H1 (cell line): ENCODE data around the gene GAS7.

Experiments
- CHD1 ChIP-seq: IDR thresholded peaks from 2 replicates; pipeline ENCODE4 v1.6.1; 2012; ENCODE audit warnings: low read depth, low read length, improper control_type of control experiment
- CTCF ChIP-seq, 3 experiments: IDR thresholded peaks; 1 replicate in 2 of 3; 2 replicates in 1 of 3; pipeline versions ENCODE4 v1.5.1 to v1.6.1; 2011; ENCODE audit warnings: low read length in 3 of 3, mild to moderate bottlenecking in 3 of 3, inconsistent platforms in 2 of 3, low read depth in 1 of 3, moderate library complexity in 1 of 3; ENCODE audit not compliant: insufficient read depth in 1 of 3; ENCODE audit errors: control extremely low read depth in 1 of 3
- EP300 ChIP-seq, 2 experiments: IDR thresholded peaks; 1 replicate in 1 of 2; 2 replicates in 1 of 2; pipeline ENCODE4 v1.6.1; 2011 to 2012; ENCODE audit warnings: low read depth in 2 of 2, low read length in 2 of 2, mild to moderate bottlenecking in 2 of 2, borderline replicate concordance in 1 of 2, inconsistent platforms in 1 of 2, moderate library complexity in 1 of 2
- EZH2 ChIP-seq: fragments of 200-600 bp; sonication (generic); IDR thresholded peaks from 2 replicates; pipeline ENCODE4 v1.7.1; 2012; ENCODE audit warnings: low read depth, mild to moderate bottlenecking, moderate library complexity, low read length, inconsistent platforms; ENCODE audit not compliant: severe bottlenecking
- GABPA ChIP-seq: IDR thresholded peaks from 2 replicates; pipeline ENCODE4 v1.6.1; 2011; ENCODE audit warnings: mild to moderate bottlenecking, low read length, moderate library complexity, borderline replicate concordance; ENCODE audit not compliant: insufficient read depth
- JUN ChIP-seq: IDR thresholded peaks from 2 replicates; pipeline ENCODE4 v1.6.1; 2011; ENCODE audit warnings: low read depth, mild to moderate bottlenecking, improper control_type of control experiment, low read length
- POLR2A ChIP-seq, 2 experiments: IDR thresholded peaks; 1 replicate in 1 of 2; 2 replicates in 1 of 2; pipeline ENCODE4 v1.6.1; 2011; ENCODE audit warnings: low read depth in 2 of 2, low read length in 2 of 2, mild to moderate bottlenecking in 2 of 2; ENCODE audit errors: control extremely low read depth in 1 of 2
- POLR2AphosphoS5 ChIP-seq: IDR thresholded peaks from 2 replicates; pipeline ENCODE4 v1.6.1; 2011; ENCODE audit warnings: low read depth, low read length
- ZNF274 ChIP-seq: IDR thresholded peaks from 2 replicates; pipeline ENCODE4 v1.7.0; 2012; ENCODE audit warnings: low read length, borderline replicate concordance; ENCODE audit errors: extremely low read depth
- TF ChIP-seq, protein P1 (sequence below): fragments of 300-600 bp; sonication (generic); IDR thresholded peaks from 2 replicates; pipeline ENCODE4 v1.7.1; 2012; ENCODE audit warnings: low read length, moderate library complexity, mild to moderate bottlenecking, inconsistent platforms; ENCODE audit not compliant: insufficient replicate concordance

DNA sequence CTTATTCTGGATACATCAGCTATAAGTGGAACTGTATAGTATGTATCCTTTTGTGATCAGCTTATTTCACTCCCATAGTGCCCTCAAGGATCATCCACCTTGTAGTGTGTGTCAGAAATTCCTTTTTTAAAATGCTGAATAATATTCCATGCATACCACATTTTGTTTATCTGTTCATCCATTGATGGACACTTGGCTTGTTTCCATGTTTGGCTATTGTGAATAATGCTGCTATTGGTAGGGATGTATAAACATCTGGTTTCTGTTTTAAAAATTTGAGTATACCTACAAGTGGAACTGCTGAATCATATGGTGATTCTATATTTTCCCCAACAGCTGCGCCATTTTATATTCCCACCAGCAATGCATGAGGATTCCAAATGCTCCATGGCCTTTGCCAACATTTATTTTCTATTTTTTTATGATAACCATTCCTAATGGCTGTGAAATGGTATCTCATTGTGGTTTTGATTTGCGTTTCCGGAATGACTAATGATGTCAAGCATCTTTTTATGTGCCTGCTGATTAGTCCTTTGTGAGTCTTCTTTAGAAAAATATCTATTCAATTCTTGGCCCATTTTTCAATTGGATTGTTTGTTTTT is 304.9 kb downstream of the GAS7 start:
- TF ChIP-seq POLR2A (IDR thresholded peaks at IDR 0.05; ENCODE audit: control extremely low read depth in 1 of 2, low read depth in 2 of 2, low read length in 2 of 2) (no peak), CTCF (IDR thresholded peaks at IDR 0.05; ENCODE audit: control extremely low read depth in 1 of 3, insufficient read depth in 1 of 3, low read depth in 1 of 3, low read length in 3 of 3) (no peak), EP300 (IDR thresholded peaks at IDR 0.05; ENCODE audit: borderline replicate concordance in 1 of 2, low read depth in 2 of 2, low read length in 2 of 2) (no peak), CHD1 (no peak), ZNF274 (no peak), JUN (no peak), POLR2AphosphoS5 (no peak), EZH2 (no peak), GABPA (no peak)
- TF ChIP-seq, protein P1, sequence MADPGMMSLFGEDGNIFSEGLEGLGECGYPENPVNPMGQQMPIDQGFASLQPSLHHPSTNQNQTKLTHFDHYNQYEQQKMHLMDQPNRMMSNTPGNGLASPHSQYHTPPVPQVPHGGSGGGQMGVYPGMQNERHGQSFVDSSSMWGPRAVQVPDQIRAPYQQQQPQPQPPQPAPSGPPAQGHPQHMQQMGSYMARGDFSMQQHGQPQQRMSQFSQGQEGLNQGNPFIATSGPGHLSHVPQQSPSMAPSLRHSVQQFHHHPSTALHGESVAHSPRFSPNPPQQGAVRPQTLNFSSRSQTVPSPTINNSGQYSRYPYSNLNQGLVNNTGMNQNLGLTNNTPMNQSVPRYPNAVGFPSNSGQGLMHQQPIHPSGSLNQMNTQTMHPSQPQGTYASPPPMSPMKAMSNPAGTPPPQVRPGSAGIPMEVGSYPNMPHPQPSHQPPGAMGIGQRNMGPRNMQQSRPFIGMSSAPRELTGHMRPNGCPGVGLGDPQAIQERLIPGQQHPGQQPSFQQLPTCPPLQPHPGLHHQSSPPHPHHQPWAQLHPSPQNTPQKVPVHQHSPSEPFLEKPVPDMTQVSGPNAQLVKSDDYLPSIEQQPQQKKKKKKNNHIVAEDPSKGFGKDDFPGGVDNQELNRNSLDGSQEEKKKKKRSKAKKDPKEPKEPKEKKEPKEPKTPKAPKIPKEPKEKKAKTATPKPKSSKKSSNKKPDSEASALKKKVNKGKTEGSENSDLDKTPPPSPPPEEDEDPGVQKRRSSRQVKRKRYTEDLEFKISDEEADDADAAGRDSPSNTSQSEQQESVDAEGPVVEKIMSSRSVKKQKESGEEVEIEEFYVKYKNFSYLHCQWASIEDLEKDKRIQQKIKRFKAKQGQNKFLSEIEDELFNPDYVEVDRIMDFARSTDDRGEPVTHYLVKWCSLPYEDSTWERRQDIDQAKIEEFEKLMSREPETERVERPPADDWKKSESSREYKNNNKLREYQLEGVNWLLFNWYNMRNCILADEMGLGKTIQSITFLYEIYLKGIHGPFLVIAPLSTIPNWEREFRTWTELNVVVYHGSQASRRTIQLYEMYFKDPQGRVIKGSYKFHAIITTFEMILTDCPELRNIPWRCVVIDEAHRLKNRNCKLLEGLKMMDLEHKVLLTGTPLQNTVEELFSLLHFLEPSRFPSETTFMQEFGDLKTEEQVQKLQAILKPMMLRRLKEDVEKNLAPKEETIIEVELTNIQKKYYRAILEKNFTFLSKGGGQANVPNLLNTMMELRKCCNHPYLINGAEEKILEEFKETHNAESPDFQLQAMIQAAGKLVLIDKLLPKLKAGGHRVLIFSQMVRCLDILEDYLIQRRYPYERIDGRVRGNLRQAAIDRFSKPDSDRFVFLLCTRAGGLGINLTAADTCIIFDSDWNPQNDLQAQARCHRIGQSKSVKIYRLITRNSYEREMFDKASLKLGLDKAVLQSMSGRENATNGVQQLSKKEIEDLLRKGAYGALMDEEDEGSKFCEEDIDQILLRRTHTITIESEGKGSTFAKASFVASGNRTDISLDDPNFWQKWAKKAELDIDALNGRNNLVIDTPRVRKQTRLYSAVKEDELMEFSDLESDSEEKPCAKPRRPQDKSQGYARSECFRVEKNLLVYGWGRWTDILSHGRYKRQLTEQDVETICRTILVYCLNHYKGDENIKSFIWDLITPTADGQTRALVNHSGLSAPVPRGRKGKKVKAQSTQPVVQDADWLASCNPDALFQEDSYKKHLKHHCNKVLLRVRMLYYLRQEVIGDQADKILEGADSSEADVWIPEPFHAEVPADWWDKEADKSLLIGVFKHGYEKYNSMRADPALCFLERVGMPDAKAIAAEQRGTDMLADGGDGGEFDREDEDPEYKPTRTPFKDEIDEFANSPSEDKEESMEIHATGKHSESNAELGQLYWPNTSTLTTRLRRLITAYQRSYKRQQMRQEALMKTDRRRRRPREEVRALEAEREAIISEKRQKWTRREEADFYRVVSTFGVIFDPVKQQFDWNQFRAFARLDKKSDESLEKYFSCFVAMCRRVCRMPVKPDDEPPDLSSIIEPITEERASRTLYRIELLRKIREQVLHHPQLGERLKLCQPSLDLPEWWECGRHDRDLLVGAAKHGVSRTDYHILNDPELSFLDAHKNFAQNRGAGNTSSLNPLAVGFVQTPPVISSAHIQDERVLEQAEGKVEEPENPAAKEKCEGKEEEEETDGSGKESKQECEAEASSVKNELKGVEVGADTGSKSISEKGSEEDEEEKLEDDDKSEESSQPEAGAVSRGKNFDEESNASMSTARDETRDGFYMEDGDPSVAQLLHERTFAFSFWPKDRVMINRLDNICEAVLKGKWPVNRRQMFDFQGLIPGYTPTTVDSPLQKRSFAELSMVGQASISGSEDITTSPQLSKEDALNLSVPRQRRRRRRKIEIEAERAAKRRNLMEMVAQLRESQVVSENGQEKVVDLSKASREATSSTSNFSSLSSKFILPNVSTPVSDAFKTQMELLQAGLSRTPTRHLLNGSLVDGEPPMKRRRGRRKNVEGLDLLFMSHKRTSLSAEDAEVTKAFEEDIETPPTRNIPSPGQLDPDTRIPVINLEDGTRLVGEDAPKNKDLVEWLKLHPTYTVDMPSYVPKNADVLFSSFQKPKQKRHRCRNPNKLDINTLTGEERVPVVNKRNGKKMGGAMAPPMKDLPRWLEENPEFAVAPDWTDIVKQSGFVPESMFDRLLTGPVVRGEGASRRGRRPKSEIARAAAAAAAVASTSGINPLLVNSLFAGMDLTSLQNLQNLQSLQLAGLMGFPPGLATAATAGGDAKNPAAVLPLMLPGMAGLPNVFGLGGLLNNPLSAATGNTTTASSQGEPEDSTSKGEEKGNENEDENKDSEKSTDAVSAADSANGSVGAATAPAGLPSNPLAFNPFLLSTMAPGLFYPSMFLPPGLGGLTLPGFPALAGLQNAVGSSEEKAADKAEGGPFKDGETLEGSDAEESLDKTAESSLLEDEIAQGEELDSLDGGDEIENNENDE, result no peak
